ENCODE data around the gene MYLK. TPM values are rescaled to one million over a fixed set of nuclear protein-coding genes. Genes with fewer than 3 reads are reported as not detected.

Gene MYLK
- total and polyA plus RNA-seq, 10 of the 15 experiments (the other 5 are each of a cell fraction or from before 2014, with no cell fraction given), result 0.04 to 1.6 (median 0.42) TPM; not detected in 1

- TF ChIP-seq CEBPZ (IDR thresholded peaks at IDR 0.05; ENCODE audit: low read depth, low read length) (no peak), HDGF (IDR thresholded peaks at IDR 0.05) (no peak), SREBF2 (IDR thresholded peaks at IDR 0.05; ENCODE audit: low read length) (no peak), POLR2AphosphoS2 (IDR thresholded peaks at IDR 0.05; ENCODE audit: low read depth, low read length) (no peak), JUND (IDR thresholded peaks at IDR 0.05; ENCODE audit: low read depth, low read length) (no peak), BCLAF1 (IDR thresholded peaks at IDR 0.05) (no peak), CTCF (IDR thresholded peaks at IDR 0.05 in 2 of 3, conservative IDR thresholded peaks at IDR 0.05 in 1 of 3; ENCODE audit: control insufficient read depth in 2 of 3, extremely low read depth in 1 of 3, insufficient read depth in 1 of 3, low read depth in 3 of 3, low read length in 3 of 3) (no peak)
Measured at GRCh38 chr3:123618076-123618708, 265.9 kb downstream of the MYLK start (continued).
